ENCODE results near the gene CALHM1.
"Not testable (repeated sequence)": the region's sequence is repeated elsewhere in the genome, so short reads cannot be mapped to it uniquely, and the experiment has no call there.

Gene CALHM1

GRCh38 chr10:103443475-103444185 is 15.1 kb downstream of the CALHM1 start:
- H3K9me3 Mint-ChIP-seq, result no peaks in the 10 kb centered on the region
- no peak for DNase-seq
- no peak for ATAC-seq (replicated peaks)
- H3K27me3 Mint-ChIP-seq, result no peaks in the 10 kb centered on the region
- peaks cover 0 to under 1% of the 10 kb centered on the region in 2 donors for H3K4me1 Mint-ChIP-seq
- peak overlapping the region in 1 of 2 donors; percentile 29 for H3K4me3 Mint-ChIP-seq
- H3K36me3 Mint-ChIP-seq, result peaks cover 47 to 79% of the 10 kb centered on the region in 2 donors
- H3K27ac Mint-ChIP-seq, result peak overlapping the region; percentile 81

- ATAC-seq (replicated peaks) (no peak), DNase-seq (no peak)
- Mint-ChIP-seq H3K9me3 (no peaks in the 10 kb centered on the region), H3K36me3 (peaks cover 48 to 78% of the 10 kb centered on the region in 2 donors), H3K4me1 (no peaks in the 10 kb centered on the region), H3K4me3 (no peak overlapping the region), H3K27ac (no peak overlapping the region), H3K27me3 (no peaks in the 10 kb centered on the region)
Observed at GRCh38 chr10:103442031-103442461, 16.7 kb downstream of the CALHM1 start.

GRCh38 chr10:103441611-103442010 is 17.1 kb downstream of the CALHM1 start:
- ATAC-seq (replicated peaks) (no peak), DNase-seq (no peak)
- no peaks in the 10 kb centered on the region for H3K27me3 Mint-ChIP-seq
- no peak overlapping the region for H3K4me3 Mint-ChIP-seq
- no peak overlapping the region for H3K27ac Mint-ChIP-seq
- no peaks in the 10 kb centered on the region for H3K4me1 Mint-ChIP-seq
- H3K36me3 Mint-ChIP-seq, result peaks cover 52 to 79% of the 10 kb centered on the region in 2 donors
- no peaks in the 10 kb centered on the region for H3K9me3 Mint-ChIP-seq

GRCh38 chr10:103441206-103441605 is 17.5 kb downstream of the CALHM1 start:
- Mint-ChIP-seq H3K27me3 (no peaks in the 10 kb centered on the region), H3K9me3 (no peaks in the 10 kb centered on the region), H3K36me3 (peaks cover 51 to 79% of the 10 kb centered on the region in 2 donors), H3K4me3 (no peak overlapping the region), H3K4me1 (no peaks in the 10 kb centered on the region), H3K27ac (no peak overlapping the region)
- DNase-seq (no peak), ATAC-seq (replicated peaks) (no peak)

GRCh38 chr10:103440416-103440815 is 18.3 kb downstream of the CALHM1 start:
- Mint-ChIP-seq H3K36me3 (peaks cover 46 to 71% of the 10 kb centered on the region in 2 donors), H3K9me3 (no peaks in the 10 kb centered on the region)

GRCh38 chr10:103439776-103440175 is 18.9 kb downstream of the CALHM1 start:
- H3K4me1 Mint-ChIP-seq, result no peaks in the 10 kb centered on the region
- H3K36me3 Mint-ChIP-seq, result peaks cover 43 to 65% of the 10 kb centered on the region in 2 donors
- ATAC-seq (replicated peaks) (no peak), DNase-seq (no peak)
- H3K9me3 Mint-ChIP-seq, result no peaks in the 10 kb centered on the region
- H3K27me3 Mint-ChIP-seq, result no peaks in the 10 kb centered on the region
- no peak overlapping the region for H3K4me3 Mint-ChIP-seq
- H3K27ac Mint-ChIP-seq, result peak overlapping the region; percentile 74

More at GRCh38 chr10:103440416-103440815, 18.3 kb downstream of the CALHM1 start:
- ATAC-seq (replicated peaks) (no peak), DNase-seq (no peak)
- H3K4me1 Mint-ChIP-seq, result no peaks in the 10 kb centered on the region
- no peak overlapping the region for H3K4me3 Mint-ChIP-seq
- peak overlapping the region; percentile 85 for H3K27ac Mint-ChIP-seq
- H3K27me3 Mint-ChIP-seq, result no peaks in the 10 kb centered on the region

GRCh38 chr10:103433858-103434257 is 24.8 kb downstream of the CALHM1 start:
- DNase-seq (no peak), ATAC-seq (replicated peaks) (no peak)
- no peak overlapping the region for H3K27ac Mint-ChIP-seq
- no peaks in the 10 kb centered on the region for H3K27me3 Mint-ChIP-seq
- H3K9me3 Mint-ChIP-seq, result no peaks in the 10 kb centered on the region
- H3K4me3 Mint-ChIP-seq, result no peak overlapping the region
- H3K36me3 Mint-ChIP-seq, result peaks cover 36 to 61% of the 10 kb centered on the region in 2 donors
- peaks cover 0 to 1% of the 10 kb centered on the region in 2 donors for H3K4me1 Mint-ChIP-seq

GRCh38 chr10:103431902-103432301 is 26.8 kb downstream of the CALHM1 start:
- Mint-ChIP-seq H3K4me3 (no peak overlapping the region), H3K27ac (no peak overlapping the region), H3K36me3 (peaks cover 36 to 59% of the 10 kb centered on the region in 2 donors), H3K27me3 (no peaks in the 10 kb centered on the region), H3K4me1 (peaks cover 0 to 1% of the 10 kb centered on the region in 2 donors), H3K9me3 (no peaks in the 10 kb centered on the region)
- ATAC-seq (replicated peaks) (no peak), DNase-seq (no peak)

GRCh38 chr10:103429647-103430046 is 29.1 kb downstream of the CALHM1 start:
- Mint-ChIP-seq H3K27me3 (no peaks in the 10 kb centered on the region), H3K9me3 (no peaks in the 10 kb centered on the region), H3K27ac (peak overlapping the region; percentile 79), H3K4me3 (no peak overlapping the region), H3K4me1 (peaks cover 1 to 5% of the 10 kb centered on the region in 2 donors), H3K36me3 (peaks cover 43 to 62% of the 10 kb centered on the region in 2 donors)
- DNase-seq, result no peak
- ATAC-seq (replicated peaks), result no peak

- no peak for DNase-seq
- Mint-ChIP-seq H3K9me3 (no peaks in the 10 kb centered on the region), H3K4me3 (no peak overlapping the region), H3K27me3 (no peaks in the 10 kb centered on the region), H3K36me3 (peaks cover 48 to 67% of the 10 kb centered on the region in 2 donors), H3K27ac (peak overlapping the region; percentile 14), H3K4me1 (peaks cover 1 to 5% of the 10 kb centered on the region in 2 donors)
- ATAC-seq (replicated peaks), result no peak
Observed at GRCh38 chr10:103428989-103429643, 29.6 kb downstream of the CALHM1 start.

GRCh38 chr10:103427866-103428265 is 30.8 kb downstream of the CALHM1 start:
- no peaks in the 10 kb centered on the region for H3K27me3 Mint-ChIP-seq
- no peak overlapping the region for H3K4me3 Mint-ChIP-seq
- no peaks in the 10 kb centered on the region for H3K9me3 Mint-ChIP-seq
- ATAC-seq (replicated peaks) (no peak), DNase-seq (no peak)
- peaks cover 48 to 68% of the 10 kb centered on the region in 2 donors for H3K36me3 Mint-ChIP-seq
- H3K4me1 Mint-ChIP-seq, result peaks cover 1 to 5% of the 10 kb centered on the region in 2 donors
- no peak overlapping the region for H3K27ac Mint-ChIP-seq

GRCh38 chr10:103423748-103424147 is 35.0 kb downstream of the CALHM1 start:
- Mint-ChIP-seq H3K36me3 (peaks cover 48 to 51% of the 10 kb centered on the region in 2 donors), H3K4me1 (peaks cover 0 to 5% of the 10 kb centered on the region in 2 donors), H3K27me3 (no peaks in the 10 kb centered on the region), H3K27ac (no peak overlapping the region), H3K9me3 (no peaks in the 10 kb centered on the region), H3K4me3 (no peak overlapping the region)
- DNase-seq, result no peak
- no peak for ATAC-seq (replicated peaks)

GRCh38 chr10:103419101-103419500 is 39.6 kb downstream of the CALHM1 start:
- peaks cover 60 to 69% of the 10 kb centered on the region in 2 donors for H3K36me3 Mint-ChIP-seq
- no peak overlapping the region for H3K27ac Mint-ChIP-seq
- H3K4me1 Mint-ChIP-seq, result peaks cover 0 to 2% of the 10 kb centered on the region in 2 donors

GRCh38 chr10:103417601-103418000 is 41.1 kb downstream of the CALHM1 start:
- Mint-ChIP-seq H3K4me3 (no peak overlapping the region), H3K27ac (no peak overlapping the region), H3K9me3 (no peaks in the 10 kb centered on the region), H3K36me3 (peaks cover 54 to 68% of the 10 kb centered on the region in 2 donors), H3K27me3 (no peaks in the 10 kb centered on the region), H3K4me1 (peaks cover 0 to 2% of the 10 kb centered on the region in 2 donors)
- DNase-seq (no peak), ATAC-seq (replicated peaks) (no peak)

More at GRCh38 chr10:103419101-103419500, 39.6 kb downstream of the CALHM1 start:
- H3K9me3 Mint-ChIP-seq, result no peaks in the 10 kb centered on the region
- no peak overlapping the region for H3K4me3 Mint-ChIP-seq
- DNase-seq, result no peak
- no peaks in the 10 kb centered on the region for H3K27me3 Mint-ChIP-seq
- no peak for ATAC-seq (replicated peaks)

GRCh38 chr10:103417148-103417469 is 41.6 kb downstream of the CALHM1 start:
- H3K36me3 Mint-ChIP-seq, result peaks cover 54 to 65% of the 10 kb centered on the region in 2 donors
- H3K9me3 Mint-ChIP-seq; ATAC-seq (replicated peaks); H3K4me3 Mint-ChIP-seq; H3K4me1 Mint-ChIP-seq; DNase-seq; H3K27me3 Mint-ChIP-seq; H3K27ac Mint-ChIP-seq: not testable (repeated sequence)

All from stimulated activated naive B cell treated with anti-CD40 and anti-IgM and Interleukin-4, amounts not matched to agents 10 μg/mL and 1 μg/mL and 100 μg/mL, for 72 hours (primary cell).